ENCODE measurements around the gene FAM185A. TPM values are rescaled to one million over a fixed set of nuclear protein-coding genes. Genes with fewer than 3 reads are reported as not detected.
"Not testable (repeated sequence)": the region's sequence is repeated elsewhere in the genome, so short reads cannot be mapped to it uniquely, and the experiment has no call there.

Gene FAM185A
- total and polyA plus RNA-seq, 11 donors = 3.4 to 10.2 (median 8.0) TPM

GRCh38 chr7:102795987-102796595 lies 47.3 kb downstream of the FAM185A start:
- H3K4me1 ChIP-seq; H3K27ac ChIP-seq; H3K27me3 ChIP-seq; H3K9me3 ChIP-seq; DNase-seq; ATAC-seq; H3K36me3 ChIP-seq; H3K4me3 ChIP-seq; intact Hi-C loops (cut with DNase I): not testable (repeated sequence)
- 95 to 100% (median 96%) methylated on average over 2 to 5 of the region's 6 CpGs for WGBS, 4 donors

GRCh38 chr7:102806613-102807012 lies 57.8 kb downstream of the FAM185A start:
- H3K9me3 ChIP-seq = peaks cover 0 to 16% (median 0%) of the 10 kb centered on the region in 12 donors

GRCh38 chr7:102810916-102811315 lies 62.1 kb downstream of the FAM185A start:
- H3K36me3 ChIP-seq = peaks cover 0 to 16% (median 0%) of the 10 kb centered on the region in 9 donors
- intact Hi-C loops (cut with DNase I) = no loop called here
- H3K4me1 ChIP-seq = peaks cover 0 to 25% (median 11%) of the 10 kb centered on the region in 12 donors
- H3K27ac ChIP-seq = peak overlapping the region in 5 of 12 donors; percentile 25 to 68 (median 61)
- ATAC-seq = peak in 1 of 4 donors; percentile 49
- TF ChIP-seq, protein P1, sequence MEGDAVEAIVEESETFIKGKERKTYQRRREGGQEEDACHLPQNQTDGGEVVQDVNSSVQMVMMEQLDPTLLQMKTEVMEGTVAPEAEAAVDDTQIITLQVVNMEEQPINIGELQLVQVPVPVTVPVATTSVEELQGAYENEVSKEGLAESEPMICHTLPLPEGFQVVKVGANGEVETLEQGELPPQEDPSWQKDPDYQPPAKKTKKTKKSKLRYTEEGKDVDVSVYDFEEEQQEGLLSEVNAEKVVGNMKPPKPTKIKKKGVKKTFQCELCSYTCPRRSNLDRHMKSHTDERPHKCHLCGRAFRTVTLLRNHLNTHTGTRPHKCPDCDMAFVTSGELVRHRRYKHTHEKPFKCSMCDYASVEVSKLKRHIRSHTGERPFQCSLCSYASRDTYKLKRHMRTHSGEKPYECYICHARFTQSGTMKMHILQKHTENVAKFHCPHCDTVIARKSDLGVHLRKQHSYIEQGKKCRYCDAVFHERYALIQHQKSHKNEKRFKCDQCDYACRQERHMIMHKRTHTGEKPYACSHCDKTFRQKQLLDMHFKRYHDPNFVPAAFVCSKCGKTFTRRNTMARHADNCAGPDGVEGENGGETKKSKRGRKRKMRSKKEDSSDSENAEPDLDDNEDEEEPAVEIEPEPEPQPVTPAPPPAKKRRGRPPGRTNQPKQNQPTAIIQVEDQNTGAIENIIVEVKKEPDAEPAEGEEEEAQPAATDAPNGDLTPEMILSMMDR (IDR thresholded peaks at IDR 0.05) = no peak
- TF ChIP-seq POLR2A (IDR thresholded peaks at IDR 0.05) = no peak
- no peaks in the 10 kb centered on the region for H3K27me3 ChIP-seq
- no peak overlapping the region for H3K4me3 ChIP-seq
- H3K9me3 ChIP-seq = no peaks in the 10 kb centered on the region
- DNase-seq = no peak

More at GRCh38 chr7:102806613-102807012, 57.8 kb downstream of the FAM185A start:
- Histone ChIP-seq H3K27ac (no peak overlapping the region), H3K4me3 (no peak overlapping the region), H3K36me3 (peaks cover 0 to 16% (median 0%) of the 10 kb centered on the region in 9 donors), H3K4me1 (peaks cover 0 to 17% (median 5%) of the 10 kb centered on the region in 12 donors), H3K27me3 (no peaks in the 10 kb centered on the region)
- intact Hi-C loops (cut with DNase I) = no loop called here
- ATAC-seq (no peak), DNase-seq (no peak)
- 68 to 86% (median 76%) methylated on average over 7 of the region's 7 CpGs for WGBS, 4 donors
- TF ChIP-seq, protein P1 (IDR thresholded peaks at IDR 0.05) = no peak
- no peak for TF ChIP-seq POLR2A (IDR thresholded peaks at IDR 0.05)

- H3K9me3 ChIP-seq = no peaks in the 10 kb centered on the region
- WGBS, 4 donors = 52 to 60% (median 53%) methylated on average over 8 of the region's 8 CpGs
- ATAC-seq (no peak), DNase-seq (no peak)
- peak overlapping the region in 1 of 12 donors; percentile 68 for H3K27ac ChIP-seq
- peaks cover 0 to 23% (median 11%) of the 10 kb centered on the region in 12 donors for H3K4me1 ChIP-seq
- TF ChIP-seq POLR2A (IDR thresholded peaks at IDR 0.05) = no peak
- TF ChIP-seq, protein P1 (IDR thresholded peaks at IDR 0.05) = no peak
- intact Hi-C loops (cut with DNase I) = no loop called here
- peaks cover 0 to 16% (median 0%) of the 10 kb centered on the region in 9 donors for H3K36me3 ChIP-seq
- no peaks in the 10 kb centered on the region for H3K27me3 ChIP-seq
- no peak overlapping the region for H3K4me3 ChIP-seq
Measured at GRCh38 chr7:102811942-102812678, 63.3 kb downstream of the FAM185A start.

Measured in heart left ventricle (tissue), 16 donors.